NB4 (cell line): ENCODE results near the gene PBOV1.

ENCODE experiments used
- POLR2A ChIP-seq: IDR thresholded peaks from 2 replicates; pipeline ENCODE4 v1.6.1; 2011; ENCODE audit warnings: mild to moderate bottlenecking; ENCODE audit not compliant: insufficient read length; ENCODE audit errors: extremely low read depth
- TF ChIP-seq, protein P1 (sequence below): IDR thresholded peaks from 2 replicates; pipeline ENCODE4 v1.6.1; 2011; ENCODE audit warnings: low read depth, low read length
- TF ChIP-seq, protein P2 (sequence below): IDR thresholded peaks from one replicate; pipeline ENCODE4 v1.5.1; 2012; ENCODE audit warnings: low read depth, low read length

- TF ChIP-seq, protein P1, sequence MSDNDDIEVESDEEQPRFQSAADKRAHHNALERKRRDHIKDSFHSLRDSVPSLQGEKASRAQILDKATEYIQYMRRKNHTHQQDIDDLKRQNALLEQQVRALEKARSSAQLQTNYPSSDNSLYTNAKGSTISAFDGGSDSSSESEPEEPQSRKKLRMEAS, result no peak
- TF ChIP-seq, protein P2, sequence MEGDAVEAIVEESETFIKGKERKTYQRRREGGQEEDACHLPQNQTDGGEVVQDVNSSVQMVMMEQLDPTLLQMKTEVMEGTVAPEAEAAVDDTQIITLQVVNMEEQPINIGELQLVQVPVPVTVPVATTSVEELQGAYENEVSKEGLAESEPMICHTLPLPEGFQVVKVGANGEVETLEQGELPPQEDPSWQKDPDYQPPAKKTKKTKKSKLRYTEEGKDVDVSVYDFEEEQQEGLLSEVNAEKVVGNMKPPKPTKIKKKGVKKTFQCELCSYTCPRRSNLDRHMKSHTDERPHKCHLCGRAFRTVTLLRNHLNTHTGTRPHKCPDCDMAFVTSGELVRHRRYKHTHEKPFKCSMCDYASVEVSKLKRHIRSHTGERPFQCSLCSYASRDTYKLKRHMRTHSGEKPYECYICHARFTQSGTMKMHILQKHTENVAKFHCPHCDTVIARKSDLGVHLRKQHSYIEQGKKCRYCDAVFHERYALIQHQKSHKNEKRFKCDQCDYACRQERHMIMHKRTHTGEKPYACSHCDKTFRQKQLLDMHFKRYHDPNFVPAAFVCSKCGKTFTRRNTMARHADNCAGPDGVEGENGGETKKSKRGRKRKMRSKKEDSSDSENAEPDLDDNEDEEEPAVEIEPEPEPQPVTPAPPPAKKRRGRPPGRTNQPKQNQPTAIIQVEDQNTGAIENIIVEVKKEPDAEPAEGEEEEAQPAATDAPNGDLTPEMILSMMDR, result no peak
- TF ChIP-seq POLR2A, result no peak
These were observed 29.7 kb upstream of the PBOV1 start for GRCh38 chr6:138248011-138248410.
